Measurements from ENCODE around the gene BLMH. TPM values are rescaled to one million over a fixed set of nuclear protein-coding genes. Genes with fewer than 3 reads are reported as not detected.

The BLMH gene
- total RNA-seq, 1 donor from 2014 or later, result 103 TPM

GRCh38 chr17:30237296-30238002, 54.3 kb downstream of the BLMH start:
- H3K36me3 Mint-ChIP-seq (ENCODE audit: unreplicated experiment), result peaks cover 8% of the 10 kb centered on the region
- H3K9me3 Mint-ChIP-seq (ENCODE audit: unreplicated experiment), result peaks cover 5% of the 10 kb centered on the region
- peaks cover 31% of the 10 kb centered on the region for H3K27me3 Mint-ChIP-seq (ENCODE audit: unreplicated experiment)
- H3K4me1 Mint-ChIP-seq (ENCODE audit: low read depth, unreplicated experiment), result peaks cover 7% of the 10 kb centered on the region
- H3K27ac Mint-ChIP-seq (ENCODE audit: unreplicated experiment), result no peak overlapping the region
- no peak overlapping the region for H3K4me3 Mint-ChIP-seq (ENCODE audit: unreplicated experiment)
- TF ChIP-seq CTCF (IDR thresholded peaks at IDR 0.05; ENCODE audit: partially characterized antibody, unreplicated experiment), result no peak
- DNase-seq, result no peak

- no peak overlapping the region for H3K4me3 Mint-ChIP-seq (ENCODE audit: unreplicated experiment)
These were observed 55.0 kb downstream of the BLMH start for GRCh38 chr17:30236766-30237165.

GRCh38 chr17:30236297-30236624, 55.5 kb downstream of the BLMH start:
- no peak for TF ChIP-seq CTCF (IDR thresholded peaks at IDR 0.05; ENCODE audit: partially characterized antibody, unreplicated experiment)
- Mint-ChIP-seq H3K27ac (ENCODE audit: unreplicated experiment) (no peak overlapping the region), H3K4me3 (ENCODE audit: unreplicated experiment) (peak overlapping the region; percentile 74), H3K36me3 (ENCODE audit: unreplicated experiment) (peaks cover 8% of the 10 kb centered on the region), H3K4me1 (ENCODE audit: low read depth, unreplicated experiment) (peaks cover 7% of the 10 kb centered on the region), H3K9me3 (ENCODE audit: unreplicated experiment) (peaks cover 3% of the 10 kb centered on the region), H3K27me3 (ENCODE audit: unreplicated experiment) (peaks cover 38% of the 10 kb centered on the region)
- no peak for DNase-seq

More at GRCh38 chr17:30236766-30237165, 55.0 kb downstream of the BLMH start:
- Mint-ChIP-seq H3K36me3 (ENCODE audit: unreplicated experiment) (peaks cover 8% of the 10 kb centered on the region), H3K27me3 (ENCODE audit: unreplicated experiment) (peaks cover 36% of the 10 kb centered on the region), H3K9me3 (ENCODE audit: unreplicated experiment) (peaks cover 3% of the 10 kb centered on the region), H3K27ac (ENCODE audit: unreplicated experiment) (no peak overlapping the region), H3K4me1 (ENCODE audit: low read depth, unreplicated experiment) (peaks cover 7% of the 10 kb centered on the region)
- peak; percentile 64 for DNase-seq
- TF ChIP-seq CTCF (IDR thresholded peaks at IDR 0.05; ENCODE audit: partially characterized antibody, unreplicated experiment), result no peak

- H3K4me1 Mint-ChIP-seq (ENCODE audit: low read depth, unreplicated experiment), result peaks cover 7% of the 10 kb centered on the region
- peaks cover 3% of the 10 kb centered on the region for H3K9me3 Mint-ChIP-seq (ENCODE audit: unreplicated experiment)
- DNase-seq, result peak; percentile 31
- H3K27ac Mint-ChIP-seq (ENCODE audit: unreplicated experiment), result no peak within 1 kb of the TSS
- peaks cover 8% of the 10 kb centered on the region for H3K36me3 Mint-ChIP-seq (ENCODE audit: unreplicated experiment)
- H3K4me3 Mint-ChIP-seq (ENCODE audit: unreplicated experiment), result peak within 1 kb of the TSS; percentile 74
- TF ChIP-seq CTCF (IDR thresholded peaks at IDR 0.05; ENCODE audit: partially characterized antibody, unreplicated experiment), result no peak
- H3K27me3 Mint-ChIP-seq (ENCODE audit: unreplicated experiment), result peaks cover 38% of the 10 kb centered on the region
These were observed 56.1 kb downstream of the BLMH start, which contains the start of gene SLC6A4 for GRCh38 chr17:30235386-30236296. TSS of gene SLC6A4 (minus strand) at chr17:30235697. CDS start at chr17:30221958, 13,739 bp downstream.

All from glutamatergic neuron (in vitro differentiated cells).